Keratinocyte (primary cell): ENCODE data around the gene PPEF2. TPM values are rescaled to one million over a fixed set of nuclear protein-coding genes. Genes with fewer than 3 reads are reported as not detected.

Experiments
- DNase-seq: peaks from one replicate; pipeline ENCODE4 v3.0.0-alpha.2; 2011; ENCODE audit warnings: low read depth, missing footprints, low spot score
- FAIRE-seq: peaks from 2 replicates; lab custom pipeline; 2011; peaks lifted over from hg19 to GRCh38; lab: Jason Lieb, UNC
- H2AFZ ChIP-seq: 2 replicates; pipeline ENCODE4 v1.6.0; 2012; ENCODE audit warnings: low read length, control low read depth, inconsistent platforms; ENCODE audit not compliant: control insufficient read depth
- H3K27ac ChIP-seq: 2 replicates; pipeline ENCODE4 v1.5.1; 2011; ENCODE audit warnings: low read length; ENCODE audit not compliant: control insufficient read depth, insufficient read depth
- H3K27me3 ChIP-seq: 3 replicates; pipeline ENCODE4 v1.6.0; 2011; ENCODE audit warnings: low read length; ENCODE audit not compliant: control insufficient read depth, insufficient read depth; ENCODE audit errors: extremely low read depth
- H3K36me3 ChIP-seq, 2 experiments: 2 replicates in 1 of 2; 3 replicates in 1 of 2; pipeline ENCODE4 v1.5.1; 2011; ENCODE audit warnings: low read length in 2 of 2, mild to moderate bottlenecking in 1 of 2; ENCODE audit not compliant: control insufficient read depth in 2 of 2, insufficient read depth in 2 of 2; ENCODE audit errors: extremely low read depth in 1 of 2
- H3K4me1 ChIP-seq: 3 replicates; pipeline ENCODE4 v1.5.1; 2011; ENCODE audit warnings: low read length; ENCODE audit not compliant: control insufficient read depth, insufficient read depth; ENCODE audit errors: extremely low read depth
- H3K4me2 ChIP-seq: 3 replicates; pipeline ENCODE4 v1.6.0; 2011; ENCODE audit warnings: low read depth, low read length; ENCODE audit not compliant: control insufficient read depth, insufficient read depth; ENCODE audit errors: extremely low read depth
- H3K4me3 ChIP-seq, 3 experiments: fragments of 200-600 bp in 1 of 3; sonication (generic) in 1 of 3; 2 replicates in 2 of 3; 3 replicates in 1 of 3; pipeline ENCODE4 v1.5.1; 2011 to 2016; ENCODE audit warnings: low read length in 3 of 3, mild to moderate bottlenecking in 3 of 3, control low read depth in 2 of 3, inconsistent platforms in 1 of 3, low read depth in 1 of 3, mixed read lengths in 1 of 3, mixed run types in 1 of 3, moderate library complexity in 1 of 3; ENCODE audit not compliant: control insufficient read depth in 2 of 3, insufficient read depth in 2 of 3; ENCODE audit errors: extremely low read depth in 1 of 3
- H3K79me2 ChIP-seq: 2 replicates; pipeline ENCODE4 v1.6.0; 2012; ENCODE audit warnings: low read length; ENCODE audit not compliant: control insufficient read depth, insufficient read depth
- H3K9ac ChIP-seq: 3 replicates; pipeline ENCODE4 v1.6.0; 2011; ENCODE audit warnings: low read length; ENCODE audit not compliant: control insufficient read depth, insufficient read depth; ENCODE audit errors: extremely low read depth
- H3K9me1 ChIP-seq: 3 replicates; pipeline ENCODE4 v1.6.0; 2011; ENCODE audit warnings: low read length; ENCODE audit not compliant: control insufficient read depth, insufficient read depth; ENCODE audit errors: extremely low read depth
- H3K9me3 ChIP-seq: 2 replicates; pipeline ENCODE4 v1.5.1; 2012; ENCODE audit warnings: low read depth, low read length; ENCODE audit not compliant: control insufficient read depth
- H4K20me1 ChIP-seq: 3 replicates; pipeline ENCODE4 v1.6.0; 2011; ENCODE audit warnings: low read length; ENCODE audit not compliant: control insufficient read depth, insufficient read depth; ENCODE audit errors: extremely low read depth
- EZH2 ChIP-seq: IDR thresholded peaks from one replicate; pipeline ENCODE4 v1.6.1; 2012; ENCODE audit warnings: inconsistent platforms, mild to moderate bottlenecking, low read length, moderate library complexity
- dilution Hi-C: fragments of 300-500 bp; cut with MboI; formaldehyde crosslinking; loops from one replicate; pipeline ENCODE4 v1.7.0; 2020; ENCODE audit warnings: low sequenced_read_pairs; ENCODE audit not compliant: extremely low pct_ligation_motif_present
- polyA plus RNA-seq, 5 experiments: library from polyadenylated mRNA; depleted of rRNA in 3 of 5; stranded (reverse) in 3 of 5; stranded (forward) in 1 of 5; unstranded in 1 of 5; fragments of >200 nt; gene quantifications; 1 replicate in 1 of 5; 2 replicates in 3 of 5; 3 replicates in 1 of 5; pipeline versions ENCODE4 v1.2.1 to v1.2.3, GENCODE V29; 2011 to 2012; ENCODE audit warnings: missing spikeins in 2 of 5, low read depth in 1 of 5, low replicate concordance in 1 of 5
- TF ChIP-seq, protein P1 (sequence below), 3 experiments: IDR thresholded peaks in 1 of 3; conservative IDR thresholded peaks in 1 of 3; optimal IDR thresholded peaks in 1 of 3; 2 replicates in 2 of 3; 3 replicates in 1 of 3; pipeline versions ENCODE3 to v1.5.1; 2011; ENCODE audit warnings: low read length in 3 of 3, mild to moderate bottlenecking in 3 of 3, moderate library complexity in 2 of 3, control low read depth in 1 of 3, inconsistent platforms in 1 of 3; ENCODE audit not compliant: insufficient read depth in 2 of 3; ENCODE audit errors: extremely low read depth in 1 of 3

PPEF2 gene
- polyA plus RNA-seq, 1 donor (not counting 4 experiments of a cell fraction or from before 2014, with no cell fraction given) = 0.03 TPM

DNA sequence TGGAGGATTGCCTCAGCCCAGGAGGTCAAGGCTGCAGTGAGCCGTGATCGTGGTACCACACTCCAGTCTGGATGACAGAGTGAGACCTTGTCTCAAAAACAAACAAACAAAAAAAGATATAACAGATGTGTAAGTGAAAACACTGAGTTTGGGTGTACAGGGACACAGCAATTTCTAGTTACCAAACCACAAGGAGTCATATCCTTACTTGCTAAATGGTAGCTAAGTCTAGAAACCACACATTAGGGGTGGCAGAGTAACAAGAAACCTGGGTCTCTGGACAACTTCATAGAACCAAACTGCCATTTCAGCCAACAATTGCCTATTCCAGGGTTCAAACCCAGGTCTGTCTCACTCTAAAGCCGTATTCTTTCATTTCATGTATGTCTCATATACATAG, 20.8 kb downstream of the PPEF2 start:
- no peak overlapping the region for H3K4me3 ChIP-seq
- no peak overlapping the region for H3K4me2 ChIP-seq
- H3K4me1 ChIP-seq = no peaks in the 10 kb centered on the region
- H3K9me1 ChIP-seq = no peaks in the 10 kb centered on the region
- H3K36me3 ChIP-seq = no peaks in the 10 kb centered on the region
- no peak for FAIRE-seq
- dilution Hi-C loops = no loop called here
- no peak overlapping the region for H2AFZ ChIP-seq
- no peaks in the 10 kb centered on the region for H4K20me1 ChIP-seq
- peaks cover 2% of the 10 kb centered on the region for H3K27me3 ChIP-seq
- H3K79me2 ChIP-seq = no peaks in the 10 kb centered on the region
- no peaks in the 10 kb centered on the region for H3K9me3 ChIP-seq
- TF ChIP-seq EZH2 = no peak
- TF ChIP-seq, protein P1, sequence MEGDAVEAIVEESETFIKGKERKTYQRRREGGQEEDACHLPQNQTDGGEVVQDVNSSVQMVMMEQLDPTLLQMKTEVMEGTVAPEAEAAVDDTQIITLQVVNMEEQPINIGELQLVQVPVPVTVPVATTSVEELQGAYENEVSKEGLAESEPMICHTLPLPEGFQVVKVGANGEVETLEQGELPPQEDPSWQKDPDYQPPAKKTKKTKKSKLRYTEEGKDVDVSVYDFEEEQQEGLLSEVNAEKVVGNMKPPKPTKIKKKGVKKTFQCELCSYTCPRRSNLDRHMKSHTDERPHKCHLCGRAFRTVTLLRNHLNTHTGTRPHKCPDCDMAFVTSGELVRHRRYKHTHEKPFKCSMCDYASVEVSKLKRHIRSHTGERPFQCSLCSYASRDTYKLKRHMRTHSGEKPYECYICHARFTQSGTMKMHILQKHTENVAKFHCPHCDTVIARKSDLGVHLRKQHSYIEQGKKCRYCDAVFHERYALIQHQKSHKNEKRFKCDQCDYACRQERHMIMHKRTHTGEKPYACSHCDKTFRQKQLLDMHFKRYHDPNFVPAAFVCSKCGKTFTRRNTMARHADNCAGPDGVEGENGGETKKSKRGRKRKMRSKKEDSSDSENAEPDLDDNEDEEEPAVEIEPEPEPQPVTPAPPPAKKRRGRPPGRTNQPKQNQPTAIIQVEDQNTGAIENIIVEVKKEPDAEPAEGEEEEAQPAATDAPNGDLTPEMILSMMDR (optimal IDR thresholded peaks at IDR 0.05 in 1 of 3, IDR thresholded peaks at IDR 0.05 in 1 of 3, conservative IDR thresholded peaks at IDR 0.05 in 1 of 3; ENCODE audit: extremely low read depth in 1 of 3, insufficient read depth in 2 of 3, low read length in 3 of 3) = no peak
- DNase-seq = no peak
- no peak overlapping the region for H3K9ac ChIP-seq
- no peak overlapping the region for H3K27ac ChIP-seq

DNA sequence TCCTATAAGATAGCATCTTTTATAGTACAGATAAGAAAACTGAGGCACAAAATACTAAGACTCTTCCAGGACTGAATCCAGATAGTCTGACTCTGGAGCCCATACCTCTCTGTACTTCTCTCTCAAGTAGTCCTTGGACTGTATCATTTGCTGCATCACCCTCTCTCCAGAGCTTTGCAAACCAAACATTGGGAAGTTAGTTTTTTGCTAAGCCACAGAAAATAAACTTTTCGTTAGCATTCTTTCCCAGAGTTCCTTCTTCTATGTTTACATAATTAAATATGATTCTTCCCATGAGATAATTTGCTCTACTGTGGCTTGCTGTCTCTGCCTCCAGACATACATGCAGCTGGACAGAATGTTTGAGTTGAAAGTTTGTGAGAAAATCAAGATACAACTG, 22.0 kb downstream of the PPEF2 start:
- no peak for DNase-seq
- no peak overlapping the region for H3K4me2 ChIP-seq
- TF ChIP-seq, protein P1 (optimal IDR thresholded peaks at IDR 0.05 in 1 of 3, IDR thresholded peaks at IDR 0.05 in 1 of 3, conservative IDR thresholded peaks at IDR 0.05 in 1 of 3; ENCODE audit: extremely low read depth in 1 of 3, insufficient read depth in 2 of 3, low read length in 3 of 3) = no peak
- no peak for TF ChIP-seq EZH2
- peaks cover 5% of the 10 kb centered on the region for H3K27me3 ChIP-seq
- no peak overlapping the region for H3K4me3 ChIP-seq
- no peaks in the 10 kb centered on the region for H3K79me2 ChIP-seq
- no peak overlapping the region for H3K27ac ChIP-seq
- dilution Hi-C loops = no loop called here
- no peak overlapping the region for H3K9ac ChIP-seq
- no peaks in the 10 kb centered on the region for H3K9me3 ChIP-seq
- no peaks in the 10 kb centered on the region for H3K4me1 ChIP-seq
- no peak overlapping the region for H2AFZ ChIP-seq
- H4K20me1 ChIP-seq = no peaks in the 10 kb centered on the region
- no peak for FAIRE-seq
- H3K36me3 ChIP-seq = no peaks in the 10 kb centered on the region
- H3K9me1 ChIP-seq = no peaks in the 10 kb centered on the region
